Glomerular visceral epithelial cell (primary cell): ENCODE data around the gene GMPPB.
A peak's percentile ranks its signal among the peaks of the same experiment; 100 is the strongest.

Experiments used
- DNase-seq: peaks from one replicate; pipeline ENCODE4 v3.0.0-alpha.2; 2016; ENCODE audit errors: extremely low spot score

GMPPB gene

DNA sequence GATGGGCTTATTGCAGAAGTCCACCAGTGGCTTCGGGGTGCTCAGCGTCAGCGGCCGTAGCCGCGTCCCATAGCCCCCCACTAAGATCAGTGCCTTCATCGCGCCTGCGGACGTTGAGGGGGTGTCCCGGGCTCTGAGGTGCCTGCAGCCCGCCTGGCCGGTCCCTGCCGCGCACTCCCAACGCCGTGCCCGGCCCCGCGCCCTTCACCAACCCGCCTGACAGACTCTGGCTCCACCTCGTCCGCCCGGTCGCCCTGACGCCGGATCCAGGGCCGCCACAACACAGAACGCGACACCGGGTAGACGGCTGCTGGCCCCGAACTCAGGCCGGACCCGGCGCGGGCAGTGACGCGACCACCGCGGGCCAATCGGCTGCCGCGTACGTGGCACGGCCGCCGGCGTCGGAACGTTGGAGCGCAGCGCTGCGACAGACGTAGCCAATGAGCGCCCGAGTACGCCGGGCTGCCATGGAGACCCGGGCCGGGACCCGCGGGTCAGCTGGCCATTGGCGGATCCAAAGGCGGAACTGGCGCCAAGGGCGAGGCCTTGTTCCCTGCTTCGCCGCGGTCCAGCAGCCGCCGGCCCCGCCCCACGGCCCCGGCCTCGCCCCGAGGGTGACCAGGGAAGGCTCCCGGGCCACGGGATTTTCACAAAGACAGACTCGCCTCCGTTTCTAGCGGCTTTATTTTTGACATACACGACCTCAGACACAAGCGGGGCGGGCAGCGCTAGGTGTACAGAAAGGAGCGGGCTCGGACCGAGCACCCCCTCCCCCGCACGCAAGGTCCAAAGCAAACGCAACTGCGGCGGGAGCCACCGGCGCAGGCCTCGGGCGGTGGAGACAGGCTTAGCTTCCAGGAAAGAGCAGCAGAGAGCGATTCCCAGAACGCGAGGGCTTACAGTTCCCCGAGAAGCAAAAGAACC lies at the start of gene GMPPB:
Gene GMPPB, minus strand, starts transcription at position 324 of the 924 bp plus-strand sequence. Its CDS starts 225 bp downstream, at position 99.
- DNase-seq, result peak; percentile 97

GRCh38 chr3:49772703-49773102 lies 49.0 kb upstream of the GMPPB start:
- no peak for DNase-seq

GRCh38 chr3:49771340-49771938 lies 47.7 kb upstream of the GMPPB start:
- DNase-seq, result no peak

DNA sequence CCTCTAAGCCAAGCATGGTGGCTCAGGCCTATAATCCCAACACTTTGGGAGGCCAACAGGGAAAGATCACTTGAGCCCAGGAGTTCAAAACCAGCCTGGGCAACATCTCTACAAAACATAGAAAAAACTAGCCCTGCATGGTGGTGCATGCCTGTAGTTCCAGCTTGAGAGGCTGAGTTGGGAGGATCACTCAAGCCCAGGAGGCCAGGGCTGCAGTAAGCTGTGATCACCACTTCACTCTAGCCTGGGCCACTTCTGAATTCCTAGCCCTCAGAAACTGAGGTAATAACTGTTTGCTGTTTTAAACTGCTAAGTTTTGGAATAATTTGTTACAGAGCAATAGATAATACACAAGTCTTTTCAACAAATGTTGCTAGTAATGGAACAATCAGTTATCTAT lies 46.2 kb upstream of the GMPPB start:
- no peak for DNase-seq

DNA sequence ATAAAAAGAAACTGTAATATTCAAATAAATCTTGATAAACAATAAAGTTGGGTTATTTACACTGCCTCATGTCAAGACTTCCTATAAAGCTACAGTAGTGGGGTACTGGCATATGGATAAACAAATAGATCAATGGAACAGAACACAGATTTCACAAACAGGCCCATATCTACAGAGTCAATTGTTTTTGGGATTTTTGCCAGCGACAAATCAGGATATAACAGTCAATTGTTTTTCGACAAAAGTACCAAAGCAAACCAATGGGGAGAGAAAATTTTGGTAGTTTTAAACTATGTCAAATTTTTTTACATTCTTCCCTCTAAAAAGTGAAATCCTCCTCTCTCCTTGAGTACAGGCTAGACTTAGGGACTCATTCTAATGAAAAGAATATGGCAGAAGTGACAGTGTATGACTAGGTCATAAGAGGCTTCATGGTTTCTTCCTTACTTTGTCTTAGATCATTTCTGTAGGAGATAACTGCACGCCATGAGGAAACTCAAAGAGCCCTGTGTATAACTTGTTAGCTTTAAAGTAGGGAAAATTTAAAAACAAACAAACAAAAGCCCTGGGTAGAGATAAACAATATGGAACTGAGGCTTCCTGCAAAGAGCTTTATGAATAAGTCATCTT lies 45.6 kb upstream of the GMPPB start:
- DNase-seq, result no peak

- no peak for DNase-seq
Observed at GRCh38 chr3:49763981-49764380, 40.2 kb upstream of the GMPPB start.

- DNase-seq, result no peak
Observed at GRCh38 chr3:49761661-49762060, 37.9 kb upstream of the GMPPB start.

GRCh38 chr3:49759226-49759625 lies 35.5 kb upstream of the GMPPB start:
- no peak for DNase-seq

DNA sequence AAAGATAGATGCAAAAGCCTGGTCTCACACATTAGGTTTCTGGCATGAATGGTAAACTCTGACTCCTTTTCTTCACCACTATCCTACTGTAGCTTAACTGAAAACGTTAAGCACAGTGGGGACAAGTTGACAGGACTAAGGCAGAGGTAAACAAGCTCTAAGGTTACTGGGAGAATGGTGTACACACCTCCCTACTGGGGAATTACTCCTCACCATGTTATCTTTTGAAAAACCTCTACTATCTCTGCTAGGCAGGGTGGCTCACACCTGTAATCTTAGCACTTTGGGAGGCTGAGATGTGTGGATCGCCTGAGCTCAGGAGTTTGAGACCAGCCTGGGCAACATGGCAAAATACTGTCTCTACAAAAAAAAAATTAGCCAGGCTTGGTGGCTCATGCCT lies 33.4 kb upstream of the GMPPB start:
- DNase-seq, result no peak

DNA sequence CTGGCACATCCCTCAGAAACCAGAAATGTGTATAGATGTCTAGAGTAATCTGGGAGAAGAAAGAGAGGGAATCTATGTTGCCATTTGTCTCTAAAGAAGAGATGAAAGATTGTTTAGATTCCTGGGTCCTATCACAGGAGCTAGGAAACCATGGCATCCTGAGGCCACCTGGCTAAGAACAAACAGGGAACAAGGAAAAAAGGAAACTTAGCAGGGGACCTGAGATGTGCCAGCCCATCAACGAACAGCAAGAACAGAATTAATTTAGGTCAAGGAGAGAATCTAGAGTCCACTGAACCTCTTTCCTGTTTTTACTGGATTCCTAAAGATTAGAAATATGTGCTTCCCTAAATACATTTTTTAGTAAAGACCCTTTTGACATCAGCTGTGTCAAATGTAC lies 32.3 kb upstream of the GMPPB start:
- DNase-seq, result no peak

GRCh38 chr3:49754536-49754935 lies 30.8 kb upstream of the GMPPB start:
- DNase-seq, result no peak

DNA sequence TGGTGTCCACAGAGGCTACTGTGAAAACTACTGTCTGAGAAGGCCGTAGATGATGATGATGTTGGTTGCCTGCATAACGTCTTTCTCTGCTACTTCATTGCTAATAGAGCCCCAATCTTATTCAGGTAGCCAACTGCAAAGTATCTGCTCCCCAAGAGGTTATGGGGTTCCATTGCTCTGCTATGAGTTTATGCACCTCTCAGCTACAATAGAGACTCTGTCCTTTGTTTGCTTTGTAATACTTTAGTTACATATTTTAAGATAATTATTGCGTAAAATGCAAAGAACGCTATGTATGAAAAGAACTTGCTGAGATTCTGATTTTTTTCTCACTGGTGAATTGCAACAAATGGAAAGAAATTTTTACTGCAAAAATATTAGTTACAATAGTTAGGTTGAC lies 27.8 kb upstream of the GMPPB start:
- DNase-seq, result no peak

GRCh38 chr3:49750056-49750455 lies 26.3 kb upstream of the GMPPB start:
- peak; percentile 16 for DNase-seq

DNA sequence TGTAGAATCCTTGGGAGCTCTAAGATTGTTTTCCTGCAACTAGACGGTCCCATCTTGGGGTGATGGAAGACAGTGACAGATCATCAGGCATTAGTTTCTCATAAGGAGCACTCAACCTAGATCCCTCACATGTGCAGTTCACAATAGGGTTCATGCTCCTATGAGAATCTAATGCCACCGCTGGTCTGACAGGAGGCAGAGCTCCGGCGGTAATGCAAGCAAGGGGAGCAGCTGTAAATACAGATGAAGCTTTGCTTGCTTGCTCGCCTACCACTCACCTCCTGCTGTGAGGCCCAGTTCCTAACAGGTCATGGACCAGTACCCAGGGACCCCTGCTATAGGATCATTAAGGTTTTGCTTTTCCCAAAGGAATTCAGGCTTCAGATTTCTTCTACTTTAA lies 25.1 kb upstream of the GMPPB start:
- DNase-seq, result peak; percentile 37

DNA sequence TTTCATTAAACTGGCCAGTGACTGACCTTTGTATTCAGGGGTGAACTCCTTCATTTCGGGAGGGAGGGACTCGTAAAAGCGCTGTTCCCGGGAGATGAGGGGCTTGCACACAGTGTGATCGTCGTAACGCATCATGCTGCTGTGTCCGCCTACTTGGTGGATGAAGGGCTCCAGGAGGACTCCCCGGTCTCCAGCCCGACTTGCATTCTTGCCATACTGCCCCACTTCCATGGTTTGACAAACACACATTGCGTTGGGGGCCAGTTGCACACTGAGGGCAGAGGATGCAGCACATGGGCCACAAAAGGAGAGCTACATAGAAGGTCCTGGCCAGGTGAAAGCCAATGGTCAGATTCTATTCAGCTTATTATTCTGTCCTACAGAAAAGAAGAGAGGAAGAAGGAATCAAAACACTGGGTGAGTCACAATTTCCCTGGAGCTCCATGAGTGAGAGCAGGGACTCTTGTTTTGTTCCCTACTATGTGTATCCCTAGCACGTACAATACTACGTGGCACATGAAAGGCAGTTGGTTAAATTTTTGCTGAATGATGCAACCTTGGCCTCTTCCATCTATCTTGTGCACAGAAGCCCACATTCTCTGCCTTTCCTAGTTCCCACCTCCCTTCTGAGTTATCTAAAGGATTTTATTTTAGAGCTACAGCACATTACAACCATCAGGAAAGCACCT lies 24.2 kb upstream of the GMPPB start:
- peak; percentile 52 for DNase-seq

DNA sequence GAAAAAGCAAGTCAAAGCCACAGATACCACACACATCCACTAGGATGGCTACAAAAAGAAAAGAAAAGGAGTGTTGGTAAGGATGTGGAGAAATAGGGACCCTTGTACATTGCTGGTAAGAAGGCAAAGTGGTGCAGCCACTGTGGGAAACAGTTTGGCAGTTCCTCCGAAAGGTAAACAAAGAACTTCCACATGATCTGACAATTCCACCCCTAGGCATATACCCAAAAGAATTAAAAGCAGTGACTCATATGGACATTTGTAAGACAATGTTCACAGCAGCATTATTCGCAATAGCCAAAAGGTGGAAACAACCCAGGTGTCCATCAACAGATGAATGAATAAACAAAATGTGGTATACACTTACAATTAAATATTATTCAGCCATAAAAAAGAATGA lies 22.2 kb upstream of the GMPPB start:
- DNase-seq, result no peak

DNA sequence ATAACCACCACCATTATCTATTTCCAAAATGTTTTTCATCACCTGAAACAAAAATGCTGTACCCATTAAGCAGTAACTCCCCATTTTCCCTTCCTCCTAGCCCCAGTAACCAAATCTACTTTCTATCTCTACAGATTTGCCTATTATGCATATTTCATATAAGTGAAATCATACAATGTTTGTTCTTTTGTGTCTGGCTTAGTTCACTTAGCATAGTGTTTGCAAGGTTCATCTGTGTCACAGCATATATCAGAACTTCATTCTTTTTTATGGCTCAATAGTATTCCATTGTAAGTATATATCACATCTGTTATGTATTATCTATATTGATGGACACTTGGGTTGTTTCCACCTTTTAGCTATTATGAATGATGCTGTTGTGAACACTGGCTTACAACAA lies 16.7 kb upstream of the GMPPB start:
- no peak for DNase-seq

DNA sequence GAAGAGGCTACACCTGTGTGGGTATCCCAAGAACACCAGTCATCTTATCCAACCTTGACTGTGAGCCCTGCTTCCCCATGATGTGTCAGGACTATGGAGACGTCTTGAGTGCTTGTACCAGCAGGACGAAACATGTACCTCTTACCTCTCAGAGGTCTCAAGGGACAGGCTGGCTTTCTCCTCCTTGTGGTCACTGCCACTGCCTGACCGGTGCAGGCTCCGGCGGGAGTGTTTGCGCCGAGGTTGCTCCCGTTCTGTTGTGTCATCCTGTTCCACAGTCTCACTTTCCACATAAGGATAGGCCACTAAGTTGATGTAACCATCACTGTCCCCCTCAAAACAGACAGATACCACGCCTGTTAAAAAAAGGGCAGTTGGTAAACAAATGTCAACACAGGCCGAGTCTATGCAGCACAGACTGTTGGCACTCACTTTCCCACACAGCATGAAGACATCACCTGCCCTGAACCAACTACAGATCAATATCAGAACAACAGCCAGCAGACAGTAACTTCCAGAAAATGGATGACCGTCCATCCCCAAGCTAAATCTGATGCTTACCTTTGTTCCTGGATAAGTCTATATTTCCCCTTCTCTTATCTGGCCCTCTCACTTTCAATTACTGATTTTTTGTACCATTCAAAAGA lies 14.4 kb upstream of the GMPPB start:
- no peak for DNase-seq

DNA sequence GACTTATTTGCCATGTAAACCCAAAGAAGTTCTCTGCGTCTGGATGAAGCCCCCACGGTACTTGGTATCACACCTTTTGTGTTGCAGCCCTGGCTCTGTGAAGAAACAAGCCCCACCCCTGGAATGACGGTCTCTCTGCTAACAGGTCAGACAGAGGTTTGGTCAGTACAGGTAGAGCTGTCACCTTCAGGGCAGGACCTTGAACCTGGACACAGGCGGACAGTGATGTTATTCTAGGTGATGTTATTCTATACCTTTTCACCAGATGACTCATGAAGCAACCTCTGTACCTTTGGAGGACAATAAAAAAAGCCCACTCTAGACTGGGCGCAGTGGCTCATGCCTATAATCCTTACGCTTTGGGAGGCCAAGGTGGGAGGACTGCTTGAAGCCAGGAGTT lies 11.0 kb upstream of the GMPPB start:
- DNase-seq, result no peak

- DNase-seq, result no peak
Observed at GRCh38 chr3:49733551-49733950, 9.8 kb upstream of the GMPPB start.

- no peak for DNase-seq
Observed at GRCh38 chr3:49732597-49732996, 8.8 kb upstream of the GMPPB start.
